22Rv1 (cell line): ENCODE data around the gene MAP1LC3B.

Source experiments
- CTCF ChIP-seq: fragments of 450-650 bp; IDR thresholded peaks from 2 replicates; pipeline ENCODE4 v1.5.1; 2017; ENCODE audit warnings: mild to moderate bottlenecking
- ZFX ChIP-seq: fragments of 450-650 bp; IDR thresholded peaks from 2 replicates; pipeline ENCODE4 v1.6.1; 2017; ENCODE audit warnings: antibody characterized with exemption, borderline replicate concordance

GRCh38 chr16:87437327-87437726 lies 45.2 kb downstream of the MAP1LC3B start:
- TF ChIP-seq CTCF (no peak), ZFX (no peak)
